ENCODE measurements around the gene TENT4A.

Gene TENT4A

GRCh38 chr5:6725421-6725820, 12.2 kb downstream of the TENT4A start:
- Mint-ChIP-seq H3K36me3 (ENCODE audit: insufficient read depth) (peaks cover 9% of the 10 kb centered on the region), H3K4me3 (no peak overlapping the region), H3K27me3 (no peaks in the 10 kb centered on the region), H3K4me1 (ENCODE audit: low read depth in 2 of 2) (peaks cover 72 to 85% of the 10 kb centered on the region in 2 donors), H3K27ac (peak overlapping the region in 1 of 2 donors; percentile 64), H3K9me3 (no peaks in the 10 kb centered on the region)
- DNase-seq (no peak), ATAC-seq (replicated peaks) (no peak)

DNA sequence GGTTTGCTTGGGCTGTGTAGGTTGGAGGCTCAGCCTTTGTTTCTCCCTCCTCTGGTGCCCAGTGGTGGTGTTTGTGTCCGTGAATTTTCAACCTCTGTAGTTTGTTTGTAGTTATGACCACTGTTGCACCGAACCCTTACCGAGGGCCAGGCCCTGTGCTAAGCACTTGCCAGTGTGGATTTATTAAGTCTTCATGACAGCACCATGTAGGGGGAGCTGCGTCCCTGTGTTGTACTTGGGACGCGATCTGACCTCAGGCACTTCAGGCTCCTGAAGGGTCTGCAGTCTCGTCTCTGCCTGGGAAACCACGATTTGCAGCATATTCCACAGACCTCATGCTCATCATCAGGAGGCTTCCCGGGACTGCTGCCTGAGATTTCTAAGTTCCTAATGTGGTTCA, 12.8 kb downstream of the TENT4A start:
- H3K9me3 Mint-ChIP-seq, result no peaks in the 10 kb centered on the region
- H3K36me3 Mint-ChIP-seq (ENCODE audit: insufficient read depth), result peaks cover 9% of the 10 kb centered on the region
- H3K4me1 Mint-ChIP-seq (ENCODE audit: low read depth in 2 of 2), result peaks cover 72 to 84% of the 10 kb centered on the region in 2 donors
- H3K4me3 Mint-ChIP-seq, result no peak overlapping the region
- peak overlapping the region; percentile 64 to 85 for H3K27ac Mint-ChIP-seq
- no peaks in the 10 kb centered on the region for H3K27me3 Mint-ChIP-seq
- DNase-seq (no peak), ATAC-seq (replicated peaks) (no peak)

- H3K9me3 Mint-ChIP-seq, result no peaks in the 10 kb centered on the region
- H3K27me3 Mint-ChIP-seq, result no peaks in the 10 kb centered on the region
- ATAC-seq (replicated peaks), result no peak
- no peak for DNase-seq
- peak overlapping the region in 1 of 2 donors; percentile 17 for H3K4me3 Mint-ChIP-seq
- H3K4me1 Mint-ChIP-seq (ENCODE audit: low read depth in 2 of 2), result peaks cover 71 to 84% of the 10 kb centered on the region in 2 donors
- peaks cover 9% of the 10 kb centered on the region for H3K36me3 Mint-ChIP-seq (ENCODE audit: insufficient read depth)
- H3K27ac Mint-ChIP-seq, result peak overlapping the region; percentile 85 to 92
Measured at GRCh38 chr5:6727231-6727630, 14.0 kb downstream of the TENT4A start.

GRCh38 chr5:6728011-6728794, 15.0 kb downstream of the TENT4A start:
- Mint-ChIP-seq H3K27me3 (no peaks in the 10 kb centered on the region), H3K36me3 (ENCODE audit: insufficient read depth) (peaks cover 16% of the 10 kb centered on the region), H3K27ac (peak overlapping the region; percentile 64 to 92), H3K4me3 (peak overlapping the region; percentile 26 to 45), H3K4me1 (ENCODE audit: low read depth in 2 of 2) (peaks cover 73 to 84% of the 10 kb centered on the region in 2 donors), H3K9me3 (no peaks in the 10 kb centered on the region)
- no peak for ATAC-seq (replicated peaks)
- no peak for DNase-seq

- peaks cover 73 to 83% of the 10 kb centered on the region in 2 donors for H3K4me1 Mint-ChIP-seq (ENCODE audit: low read depth in 2 of 2)
- no peak for ATAC-seq (replicated peaks)
- no peaks in the 10 kb centered on the region for H3K27me3 Mint-ChIP-seq
- H3K27ac Mint-ChIP-seq, result peak overlapping the region; percentile 76 to 89
- peaks cover 14% of the 10 kb centered on the region for H3K36me3 Mint-ChIP-seq (ENCODE audit: insufficient read depth)
- no peaks in the 10 kb centered on the region for H3K9me3 Mint-ChIP-seq
- H3K4me3 Mint-ChIP-seq, result peak overlapping the region in 1 of 2 donors; percentile 54
- no peak for DNase-seq
Measured at GRCh38 chr5:6728795-6729183, 15.6 kb downstream of the TENT4A start.

- Mint-ChIP-seq H3K9me3 (no peaks in the 10 kb centered on the region), H3K27ac (peak overlapping the region; percentile 76 to 89), H3K4me1 (ENCODE audit: low read depth in 2 of 2) (peaks cover 69 to 79% of the 10 kb centered on the region in 2 donors), H3K4me3 (peak overlapping the region; percentile 54 to 68), H3K27me3 (no peaks in the 10 kb centered on the region), H3K36me3 (ENCODE audit: insufficient read depth) (peaks cover 13% of the 10 kb centered on the region)
- DNase-seq (peak; percentile 17 to 33 (median 31)), ATAC-seq (replicated peaks) (peak; percentile 89)
Measured at GRCh38 chr5:6729386-6730310, 16.4 kb downstream of the TENT4A start.

DNA sequence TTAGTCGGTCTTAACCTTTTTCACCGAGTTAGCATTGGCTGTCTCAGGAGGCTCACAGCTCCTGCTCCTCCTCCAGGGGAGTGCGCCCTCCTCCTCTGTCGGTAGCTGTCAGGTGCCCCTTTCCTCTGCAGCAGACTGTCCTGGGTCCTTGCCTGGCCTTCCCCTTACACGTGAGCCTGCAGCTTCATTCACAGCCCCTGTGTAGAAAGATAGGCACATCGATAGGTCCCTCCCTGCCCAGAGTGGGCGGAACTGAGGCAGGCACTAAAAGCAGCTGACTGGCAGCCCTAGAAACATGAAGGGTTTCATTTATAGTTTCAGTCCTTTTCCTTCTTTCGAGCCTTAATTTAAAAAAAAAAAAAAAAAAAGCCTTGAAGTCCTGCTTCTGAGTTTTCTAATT, 17.2 kb downstream of the TENT4A start:
- Mint-ChIP-seq H3K27ac (peak overlapping the region in 1 of 2 donors; percentile 89), H3K9me3 (no peaks in the 10 kb centered on the region), H3K4me1 (ENCODE audit: low read depth in 2 of 2) (peaks cover 72 to 81% of the 10 kb centered on the region in 2 donors), H3K36me3 (ENCODE audit: insufficient read depth) (peaks cover 13% of the 10 kb centered on the region), H3K27me3 (no peaks in the 10 kb centered on the region), H3K4me3 (no peak overlapping the region)
- DNase-seq, result no peak
- no peak for ATAC-seq (replicated peaks)

GRCh38 chr5:6730807-6731206, 17.6 kb downstream of the TENT4A start:
- Mint-ChIP-seq H3K4me1 (ENCODE audit: low read depth in 2 of 2) (peaks cover 72 to 78% of the 10 kb centered on the region in 2 donors), H3K4me3 (no peak overlapping the region), H3K27me3 (no peaks in the 10 kb centered on the region), H3K9me3 (no peaks in the 10 kb centered on the region), H3K36me3 (ENCODE audit: insufficient read depth) (peaks cover 13% of the 10 kb centered on the region), H3K27ac (peak overlapping the region; percentile 70 to 86)
- DNase-seq, result no peak
- ATAC-seq (replicated peaks), result no peak

DNA sequence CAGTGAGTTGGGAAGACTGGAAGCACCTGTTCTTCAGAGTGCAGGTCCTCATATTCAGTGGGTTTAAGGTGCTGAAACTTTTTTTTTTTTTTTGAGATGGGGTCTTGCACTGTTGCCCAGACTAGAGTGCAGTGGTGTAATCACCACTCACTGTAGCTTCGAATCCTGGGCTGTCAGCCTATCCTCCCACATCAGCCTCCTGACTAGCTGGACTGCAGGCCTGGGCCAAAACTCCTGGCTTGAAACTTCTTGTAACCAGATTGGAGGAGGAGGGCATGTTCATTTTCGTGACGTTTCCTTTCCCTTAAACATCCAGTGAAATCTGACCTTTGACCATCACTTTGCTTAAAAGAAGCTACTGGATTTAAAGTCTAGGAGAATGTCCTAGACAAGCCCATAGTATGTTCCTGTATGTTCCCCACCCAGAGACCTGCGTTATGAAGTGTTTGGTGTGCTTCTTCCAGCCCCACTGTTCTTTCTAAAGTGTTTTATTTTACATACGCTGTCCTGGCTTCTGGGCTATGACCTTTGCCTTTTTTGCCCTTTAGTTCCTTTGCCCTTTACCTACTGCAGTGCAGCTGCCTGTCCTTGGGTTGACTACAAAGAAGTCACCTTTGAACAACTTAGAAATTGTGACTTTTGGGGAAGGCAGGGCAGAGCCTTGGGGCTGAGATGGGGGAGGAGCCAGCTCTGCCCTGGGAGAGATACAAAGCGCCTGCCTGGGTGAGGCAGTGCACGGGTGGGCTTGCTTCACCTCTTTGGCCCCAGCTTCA, 18.4 kb downstream of the TENT4A start:
- H3K27me3 Mint-ChIP-seq, result no peaks in the 10 kb centered on the region
- ATAC-seq (replicated peaks), result no peak
- H3K36me3 Mint-ChIP-seq (ENCODE audit: insufficient read depth), result peaks cover 13% of the 10 kb centered on the region
- H3K4me3 Mint-ChIP-seq, result no peak overlapping the region
- peaks cover 65 to 70% of the 10 kb centered on the region in 2 donors for H3K4me1 Mint-ChIP-seq (ENCODE audit: low read depth in 2 of 2)
- H3K9me3 Mint-ChIP-seq, result no peaks in the 10 kb centered on the region
- no peak for DNase-seq
- H3K27ac Mint-ChIP-seq, result peak overlapping the region; percentile 22 to 86

DNA sequence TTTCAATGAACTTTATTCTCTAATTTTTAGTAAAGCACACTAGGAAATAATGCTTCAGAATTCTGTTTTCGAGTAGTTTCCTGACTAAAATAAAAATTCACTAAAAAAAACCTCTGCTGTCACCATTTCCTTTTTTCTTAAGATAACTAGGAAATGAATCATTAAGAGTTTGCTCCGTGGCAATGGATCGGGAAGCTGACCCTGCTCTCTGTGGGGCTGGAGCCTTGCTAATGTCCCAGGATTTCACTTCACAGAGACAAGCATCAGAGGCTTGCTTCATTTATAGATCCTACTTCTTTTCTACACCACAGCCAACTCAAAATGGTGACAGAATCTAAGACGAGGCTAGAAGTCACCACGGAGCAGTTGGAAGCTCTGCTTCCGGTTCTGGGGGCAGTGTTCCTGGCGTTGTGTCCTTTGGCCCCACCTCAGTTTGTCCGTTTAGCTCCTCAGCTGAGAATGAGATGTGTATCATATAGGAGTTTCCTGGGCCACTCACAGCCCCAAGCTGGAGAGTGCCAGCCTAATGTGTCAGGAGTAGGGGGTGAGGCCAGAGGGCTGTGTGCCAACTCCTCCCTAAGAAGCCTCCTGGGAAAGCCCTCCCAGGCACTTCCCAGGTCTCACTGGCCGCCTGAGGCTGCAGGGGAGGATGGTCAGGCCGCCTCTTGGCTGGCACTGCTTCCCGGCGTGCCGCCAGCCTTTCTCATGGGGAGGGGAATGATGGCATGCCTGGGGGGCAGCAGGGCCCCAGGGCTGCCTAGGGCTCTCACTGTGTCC, 19.6 kb downstream of the TENT4A start:
- H3K9me3 Mint-ChIP-seq, result no peaks in the 10 kb centered on the region
- peaks cover 21% of the 10 kb centered on the region for H3K36me3 Mint-ChIP-seq (ENCODE audit: insufficient read depth)
- no peaks in the 10 kb centered on the region for H3K27me3 Mint-ChIP-seq
- H3K27ac Mint-ChIP-seq, result peak overlapping the region; percentile 64 to 86
- ATAC-seq (replicated peaks) (no peak), DNase-seq (no peak)
- no peak overlapping the region for H3K4me3 Mint-ChIP-seq
- H3K4me1 Mint-ChIP-seq (ENCODE audit: low read depth in 2 of 2), result peaks cover 61 to 64% of the 10 kb centered on the region in 2 donors

- DNase-seq (no peak), ATAC-seq (replicated peaks) (no peak)
- Mint-ChIP-seq H3K27me3 (no peaks in the 10 kb centered on the region), H3K9me3 (no peaks in the 10 kb centered on the region), H3K4me1 (ENCODE audit: low read depth in 2 of 2) (peaks cover 55 to 57% of the 10 kb centered on the region in 2 donors), H3K4me3 (no peak overlapping the region), H3K27ac (peak overlapping the region; percentile 64 to 86), H3K36me3 (ENCODE audit: insufficient read depth) (peaks cover 26% of the 10 kb centered on the region)
Measured at GRCh38 chr5:6733411-6734242, 20.4 kb downstream of the TENT4A start.

DNA sequence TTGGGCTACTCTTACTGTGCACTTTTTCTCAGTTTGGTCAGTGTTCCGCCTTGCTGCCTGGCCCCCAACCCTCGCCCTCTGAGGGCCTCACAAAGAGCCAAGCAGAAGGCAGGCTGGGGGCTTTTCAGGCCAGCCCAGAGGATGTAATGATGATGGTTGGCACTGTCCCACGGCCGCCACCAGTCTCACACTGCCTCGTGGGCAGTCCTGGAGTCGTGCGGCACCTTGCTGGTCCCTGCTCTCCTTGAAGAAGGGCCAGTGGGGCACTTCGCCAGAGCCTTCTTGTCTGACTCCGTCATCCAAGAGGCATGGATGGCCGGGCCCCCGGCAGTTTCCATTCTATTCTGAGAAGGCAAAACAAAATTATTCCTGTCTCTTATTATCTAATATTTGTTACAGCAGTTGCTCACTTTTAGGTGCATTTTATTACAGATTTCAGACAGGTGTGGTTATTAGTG, 21.0 kb downstream of the TENT4A start:
- no peaks in the 10 kb centered on the region for H3K27me3 Mint-ChIP-seq
- H3K36me3 Mint-ChIP-seq (ENCODE audit: insufficient read depth), result peaks cover 28% of the 10 kb centered on the region
- H3K27ac Mint-ChIP-seq, result no peak overlapping the region
- H3K9me3 Mint-ChIP-seq, result no peaks in the 10 kb centered on the region
- ATAC-seq (replicated peaks), result no peak
- peaks cover 52% of the 10 kb centered on the region in 2 donors for H3K4me1 Mint-ChIP-seq (ENCODE audit: low read depth in 2 of 2)
- no peak for DNase-seq
- no peak overlapping the region for H3K4me3 Mint-ChIP-seq

All from effector memory CD8-positive, alpha-beta T cell (primary cell).